Choroid plexus epithelial cell (primary cell): ENCODE results near the gene B3GALT5.

Experiments
- DNase-seq: peaks from one replicate; pipeline ENCODE4 v3.0.0-alpha.2; 2010; ENCODE audit warnings: low read depth
- H3K4me3 ChIP-seq: 2 replicates; pipeline ENCODE4 v1.5.1; 2011; ENCODE audit warnings: low read depth, mild to moderate bottlenecking, control low read depth, low read length, moderate library complexity
- CTCF ChIP-seq: conservative IDR thresholded peaks from 2 replicates; pipeline ENCODE4 v1.5.1; 2011; ENCODE audit warnings: low read depth, mild to moderate bottlenecking, control low read depth, inconsistent platforms, low read length, moderate library complexity

Gene B3GALT5

GRCh38 chr21:39663742-39664492 is 51.2 kb downstream of the B3GALT5 start:
- DNase-seq: no peak
- H3K4me3 ChIP-seq: no peak overlapping the region
- no peak for TF ChIP-seq CTCF

- no peak overlapping the region for H3K4me3 ChIP-seq
- no peak for DNase-seq
- TF ChIP-seq CTCF: no peak
Measured at GRCh38 chr21:39664586-39664985, 51.8 kb downstream of the B3GALT5 start.

GRCh38 chr21:39666026-39666425 is 53.3 kb downstream of the B3GALT5 start:
- no peak overlapping the region for H3K4me3 ChIP-seq
- DNase-seq: no peak
- TF ChIP-seq CTCF: no peak

- TF ChIP-seq CTCF: no peak
- H3K4me3 ChIP-seq: no peak overlapping the region
- no peak for DNase-seq
Measured at GRCh38 chr21:39666681-39667315, 54.1 kb downstream of the B3GALT5 start.

GRCh38 chr21:39667353-39667891 is 54.7 kb downstream of the B3GALT5 start:
- no peak for DNase-seq
- no peak for TF ChIP-seq CTCF
- H3K4me3 ChIP-seq: no peak overlapping the region

GRCh38 chr21:39668369-39668768 is 55.6 kb downstream of the B3GALT5 start:
- H3K4me3 ChIP-seq: no peak overlapping the region
- no peak for TF ChIP-seq CTCF
- no peak for DNase-seq
